Stimulated activated CD8-positive, alpha-beta memory T cell treated with anti-CD3 and anti-CD28 coated beads, Interleukin-7, amount 100 ng/mL, for 4 hours (primary cell): ENCODE measurements around the gene KCNMA1.

Source experiments
- DNase-seq, 2 donors: peaks; one replicate each; pipeline ENCODE4 v3.0.0-alpha.2; 2020; ENCODE audit warnings: low read depth in 2 of 2

Gene KCNMA1

GRCh38 chr10:77082601-77083252 lies 554.9 kb downstream of the KCNMA1 start:
- no peak for DNase-seq

- no peak for DNase-seq
Observed at GRCh38 chr10:77081481-77081891, 556.1 kb downstream of the KCNMA1 start.

- no peak for DNase-seq
Observed at GRCh38 chr10:77080361-77081027, 557.1 kb downstream of the KCNMA1 start.

- no peak for DNase-seq
Observed at GRCh38 chr10:77079592-77080300, 557.9 kb downstream of the KCNMA1 start.

- DNase-seq: no peak
Observed at GRCh38 chr10:77077316-77077945, 560.2 kb downstream of the KCNMA1 start.

- DNase-seq: no peak
Observed at GRCh38 chr10:77075926-77076325, 561.7 kb downstream of the KCNMA1 start.

- no peak for DNase-seq
Observed at GRCh38 chr10:77074104-77074624, 563.4 kb downstream of the KCNMA1 start.

- DNase-seq: no peak
Observed at GRCh38 chr10:77073663-77073960, 564.0 kb downstream of the KCNMA1 start.

- no peak for DNase-seq
Observed at GRCh38 chr10:77072836-77073662, 564.6 kb downstream of the KCNMA1 start.

- DNase-seq: no peak
Observed at GRCh38 chr10:77072361-77072835, 565.2 kb downstream of the KCNMA1 start.

- DNase-seq: no peak
Observed at GRCh38 chr10:77071956-77072355, 565.7 kb downstream of the KCNMA1 start.

GRCh38 chr10:77071001-77071511 lies 566.6 kb downstream of the KCNMA1 start:
- no peak for DNase-seq

GRCh38 chr10:77070346-77070745 lies 567.3 kb downstream of the KCNMA1 start:
- DNase-seq: no peak

- DNase-seq: no peak
Observed at GRCh38 chr10:77068969-77069368, 568.6 kb downstream of the KCNMA1 start.

- DNase-seq: no peak
Observed at GRCh38 chr10:77068272-77068671, 569.3 kb downstream of the KCNMA1 start.

GRCh38 chr10:77062381-77062780 lies 575.2 kb downstream of the KCNMA1 start:
- DNase-seq: no peak

- DNase-seq: no peak
Observed at GRCh38 chr10:77060913-77061312, 576.7 kb downstream of the KCNMA1 start.

GRCh38 chr10:77056650-77057049 lies 581.0 kb downstream of the KCNMA1 start:
- no peak for DNase-seq

GRCh38 chr10:77052593-77052992 lies 585.0 kb downstream of the KCNMA1 start:
- DNase-seq: no peak

GRCh38 chr10:77051837-77052236 lies 585.8 kb downstream of the KCNMA1 start:
- DNase-seq: no peak

GRCh38 chr10:77049896-77050295 lies 587.7 kb downstream of the KCNMA1 start:
- no peak for DNase-seq
